Measurements from ENCODE around the gene TLK2.

The TLK2 gene

DNA sequence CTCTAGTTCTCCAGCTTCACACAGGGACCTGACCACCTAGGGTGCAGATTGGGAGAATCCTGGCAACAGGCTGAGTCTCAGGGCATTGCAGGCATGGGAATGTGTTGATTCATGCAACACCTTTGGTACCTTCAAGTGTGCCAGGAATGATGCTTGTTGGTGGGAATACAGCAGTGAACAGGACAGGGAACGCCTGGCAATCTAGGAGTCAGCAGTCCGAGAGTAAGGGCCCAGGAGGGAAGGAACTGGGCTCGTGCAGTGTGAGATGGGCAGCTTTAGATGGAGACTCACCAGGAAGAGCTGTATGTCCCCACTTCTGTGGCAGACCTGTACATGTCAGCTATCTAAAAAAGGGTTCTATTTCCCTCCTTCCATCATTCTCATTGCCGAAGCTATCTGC lies 136.9 kb downstream of the TLK2 start:
- TF ChIP-seq CTCF (IDR thresholded peaks at IDR 0.05; ENCODE audit: low read depth, low read length) = no peak
- H3K4me3 ChIP-seq (replicated peaks in 1 of 2; ENCODE audit: low read depth in 2 of 2, low read length in 2 of 2) = no peak overlapping the region
- DNase-seq (ENCODE audit: low read depth in 2 of 2) = no peak

DNA sequence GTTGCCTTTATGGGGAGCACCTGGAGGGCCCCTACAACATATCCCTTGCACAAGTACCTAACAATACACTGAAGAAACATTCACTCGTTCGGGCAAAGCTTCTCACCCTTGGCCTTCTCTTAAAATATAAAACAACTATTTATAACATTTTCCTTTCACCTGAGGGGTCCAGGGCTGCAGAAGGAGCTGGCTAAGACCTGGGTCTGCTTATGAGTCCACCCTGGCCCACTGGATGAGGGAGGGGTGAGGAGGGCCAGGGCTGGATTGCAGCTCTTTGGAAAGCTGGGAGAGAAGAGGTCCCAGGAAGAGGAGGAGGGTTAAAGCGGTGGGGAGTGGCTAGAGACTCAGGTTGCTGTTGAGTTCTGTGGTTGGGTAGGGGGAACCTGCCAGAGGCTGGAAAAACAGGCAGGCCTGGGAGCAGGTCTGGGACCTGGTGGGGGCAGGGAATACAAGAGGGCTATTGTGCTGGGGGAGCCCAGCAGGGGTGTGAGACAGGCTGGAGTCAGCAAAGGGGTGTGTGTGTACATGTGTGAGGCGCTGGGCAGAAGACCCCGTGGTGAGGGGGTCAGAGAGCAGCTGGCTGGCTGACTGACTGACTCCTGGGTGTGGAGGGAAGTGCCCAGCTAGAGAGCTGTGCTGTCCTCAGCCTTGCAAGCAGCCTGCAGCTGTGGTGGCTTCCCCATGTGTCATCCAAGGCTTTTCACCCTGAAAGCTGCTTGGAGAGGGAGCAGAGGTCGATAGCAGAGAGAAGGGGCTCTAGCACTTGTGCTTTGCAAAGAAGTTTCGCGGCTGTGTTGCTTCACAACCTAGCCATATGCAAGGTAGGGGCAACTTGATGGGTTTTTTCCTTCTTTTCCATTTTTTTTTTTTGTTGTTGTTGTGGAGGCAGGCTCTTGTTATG lies 138.6 kb downstream of the TLK2 start:
- DNase-seq (ENCODE audit: low read depth in 2 of 2) = no peak
- H3K4me3 ChIP-seq (replicated peaks in 1 of 2; ENCODE audit: low read depth in 2 of 2, low read length in 2 of 2) = no peak overlapping the region
- no peak for TF ChIP-seq CTCF (IDR thresholded peaks at IDR 0.05; ENCODE audit: low read depth, low read length)

DNA sequence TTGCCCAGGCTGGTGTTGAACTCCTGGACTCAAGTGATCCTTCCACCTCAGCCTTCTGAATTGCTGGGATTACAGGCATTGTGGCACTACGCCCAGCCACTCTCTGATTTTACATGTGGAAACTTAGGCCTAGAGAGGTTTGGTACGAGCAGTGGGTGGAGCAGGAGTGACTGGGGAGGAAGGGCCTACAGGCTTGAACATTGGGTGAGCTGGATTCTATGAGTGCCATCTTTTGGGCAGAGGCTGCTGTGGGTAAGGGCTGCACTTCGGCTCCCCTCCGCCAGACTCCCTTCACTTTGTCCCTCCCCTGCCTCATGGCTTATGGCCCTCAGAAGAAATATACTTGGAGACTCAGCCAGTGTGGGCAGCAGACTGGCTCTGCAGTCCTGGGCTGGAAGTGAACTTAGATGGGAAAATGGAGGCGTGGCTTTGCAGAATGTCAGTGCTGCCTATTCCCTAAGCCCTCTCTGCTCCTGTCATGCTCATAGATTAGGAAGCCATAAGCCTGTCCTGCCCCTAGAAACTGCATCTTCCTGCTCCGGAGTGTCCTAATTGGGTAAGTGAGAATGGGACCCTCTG lies 139.4 kb downstream of the TLK2 start:
- H3K4me3 ChIP-seq (replicated peaks in 1 of 2; ENCODE audit: low read depth in 2 of 2, low read length in 2 of 2) = no peak overlapping the region
- no peak for TF ChIP-seq CTCF (IDR thresholded peaks at IDR 0.05; ENCODE audit: low read depth, low read length)
- peak in 1 of 2 donors; percentile 68 for DNase-seq (ENCODE audit: low read depth in 2 of 2)

- DNase-seq (ENCODE audit: low read depth in 2 of 2) = no peak
- TF ChIP-seq CTCF (IDR thresholded peaks at IDR 0.05; ENCODE audit: low read depth, low read length) = no peak
- H3K4me3 ChIP-seq (replicated peaks in 1 of 2; ENCODE audit: low read depth in 2 of 2, low read length in 2 of 2) = no peak overlapping the region
Observed at GRCh38 chr17:62618647-62619416, 140.2 kb downstream of the TLK2 start.

DNA sequence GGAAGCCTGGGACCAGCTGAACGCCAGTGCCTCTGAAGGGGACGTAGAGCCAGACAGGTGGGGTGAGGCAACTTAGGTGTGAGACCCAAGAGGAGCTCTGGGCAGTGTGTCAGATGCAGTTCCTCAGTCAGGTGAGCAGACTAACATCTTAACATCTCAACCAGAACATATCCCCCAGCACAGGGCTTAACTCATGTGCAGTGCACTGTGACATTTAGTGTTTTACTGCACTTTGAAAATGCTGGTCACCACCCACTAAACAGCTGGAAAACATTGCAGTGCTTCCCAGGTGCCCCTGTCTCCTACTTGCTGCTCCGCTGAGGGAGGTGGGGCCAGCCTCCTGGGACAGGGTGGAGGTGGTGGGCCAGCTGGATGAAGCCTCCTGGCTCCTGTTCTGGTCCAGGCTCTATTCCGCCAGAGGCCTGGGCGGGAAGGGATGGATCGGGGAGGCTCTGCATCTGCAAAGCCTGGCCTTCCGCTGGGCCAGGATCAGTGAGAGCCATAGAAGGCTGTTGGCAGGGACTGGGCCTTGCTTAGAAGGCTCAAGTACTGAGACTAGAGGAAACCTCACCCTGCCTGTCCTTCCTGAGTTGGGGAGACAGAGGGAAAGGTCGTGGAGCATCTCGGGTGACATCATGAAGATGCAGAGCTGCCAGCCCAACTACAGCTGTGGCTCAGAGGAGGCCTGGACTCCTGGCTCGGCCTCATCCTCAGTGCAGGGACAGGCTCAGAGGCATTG lies 141.0 kb downstream of the TLK2 start:
- DNase-seq (ENCODE audit: low read depth in 2 of 2) = no peak
- H3K4me3 ChIP-seq (replicated peaks in 1 of 2; ENCODE audit: low read depth in 2 of 2, low read length in 2 of 2) = no peak overlapping the region
- TF ChIP-seq CTCF (IDR thresholded peaks at IDR 0.05; ENCODE audit: low read depth, low read length) = no peak

DNA sequence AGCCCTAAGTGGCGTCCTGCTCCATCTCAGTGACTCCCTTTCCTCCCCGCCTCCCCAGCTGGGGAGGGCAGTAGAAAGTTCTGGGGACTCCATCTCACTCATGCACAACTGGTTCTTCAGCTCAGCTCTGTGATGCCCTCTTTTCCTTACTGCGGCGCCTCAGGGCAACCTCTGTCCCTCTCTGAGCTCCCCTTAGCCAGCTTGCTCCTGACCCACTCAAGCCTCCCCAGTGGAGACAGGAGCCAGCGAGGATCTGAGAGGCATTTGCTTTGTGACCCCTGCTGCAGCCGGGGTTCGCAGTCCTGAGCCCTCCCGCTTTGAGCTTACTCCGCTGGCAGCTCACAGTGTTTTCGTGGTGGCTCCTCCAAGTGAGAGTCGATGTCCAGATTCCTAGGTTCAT lies 142.6 kb downstream of the TLK2 start:
- H3K4me3 ChIP-seq (replicated peaks in 1 of 2; ENCODE audit: low read depth in 2 of 2, low read length in 2 of 2) = no peak overlapping the region
- no peak for TF ChIP-seq CTCF (IDR thresholded peaks at IDR 0.05; ENCODE audit: low read depth, low read length)
- DNase-seq (ENCODE audit: low read depth in 2 of 2) = no peak
